Hepatocyte (in vitro differentiated cells): ENCODE measurements around the gene RYK.

Source experiments
- CTCF ChIP-seq: fragments of 200-600 bp; sonication (generic); IDR thresholded peaks from 2 replicates; pipeline ENCODE4 v1.5.1; 2016; ENCODE audit warnings: antibody characterized with exemption, mild to moderate bottlenecking; ENCODE audit not compliant: poor library complexity
- EZH2 ChIP-seq: fragments of 200-600 bp; sonication (generic); IDR thresholded peaks from 2 replicates; pipeline ENCODE4 v1.6.1; 2016; ENCODE audit warnings: antibody characterized with exemption, mild to moderate bottlenecking, borderline replicate concordance
- EZH2phosphoT487 ChIP-seq: fragments of 200-600 bp; sonication (generic); IDR thresholded peaks from one replicate; pipeline ENCODE4 v1.6.1; 2018; ENCODE audit warnings: antibody characterized with exemption, mild to moderate bottlenecking, low read depth, moderate library complexity; ENCODE audit not compliant: unreplicated experiment, severe bottlenecking

GRCh38 chr3:134189849-134190248, 60.8 kb downstream of the RYK start:
- TF ChIP-seq EZH2phosphoT487, result no peak
- TF ChIP-seq CTCF, result no peak
- no peak for TF ChIP-seq EZH2
